GM04504 (cell line): ENCODE measurements around the gene EFCAB8.
"Not testable (repeated sequence)": the region's sequence is repeated elsewhere in the genome, so short reads cannot be mapped to it uniquely, and the experiment has no call there.

ENCODE experiments used
- DNase-seq: peaks from one replicate; pipeline ENCODE4 v3.0.0-alpha.2; 2012; ENCODE audit warnings: low read depth

Gene EFCAB8

GRCh38 chr20:32957459-32957858, 98.7 kb downstream of the EFCAB8 start:
- no peak for DNase-seq

GRCh38 chr20:32958574-32958973, 99.9 kb downstream of the EFCAB8 start:
- no peak for DNase-seq

GRCh38 chr20:32959351-32960221, 100.9 kb downstream of the EFCAB8 start:
- no peak for DNase-seq

- no peak for DNase-seq
Measured at GRCh38 chr20:32960222-32960518, 101.4 kb downstream of the EFCAB8 start.

- no peak for DNase-seq
Measured at GRCh38 chr20:32960849-32961731, 102.4 kb downstream of the EFCAB8 start.

GRCh38 chr20:32962053-32962452, 103.3 kb downstream of the EFCAB8 start:
- no peak for DNase-seq

- DNase-seq = not testable (repeated sequence)
Measured at GRCh38 chr20:32962646-32963045, 103.9 kb downstream of the EFCAB8 start.

GRCh38 chr20:32963176-32963575, 104.5 kb downstream of the EFCAB8 start:
- no peak for DNase-seq

- DNase-seq = no peak
Measured at GRCh38 chr20:32964575-32964974, 105.9 kb downstream of the EFCAB8 start.

- DNase-seq = no peak
Measured at GRCh38 chr20:32965115-32965514, 106.4 kb downstream of the EFCAB8 start.

GRCh38 chr20:32965581-32966373, 107.1 kb downstream of the EFCAB8 start:
- DNase-seq = no peak

- DNase-seq = no peak
Measured at GRCh38 chr20:32966382-32966781, 107.7 kb downstream of the EFCAB8 start.

- DNase-seq = no peak
Measured at GRCh38 chr20:32966881-32967781, 108.4 kb downstream of the EFCAB8 start.

- no peak for DNase-seq
Measured at GRCh38 chr20:32967961-32968457, 109.3 kb downstream of the EFCAB8 start.

- DNase-seq = no peak
Measured at GRCh38 chr20:32968478-32969241, 109.9 kb downstream of the EFCAB8 start.

GRCh38 chr20:32969356-32970114, 110.8 kb downstream of the EFCAB8 start:
- no peak for DNase-seq

- DNase-seq = no peak
Measured at GRCh38 chr20:32970115-32970972, 111.6 kb downstream of the EFCAB8 start.

GRCh38 chr20:32970973-32971300, 112.2 kb downstream of the EFCAB8 start:
- no peak for DNase-seq

- DNase-seq = no peak
Measured at GRCh38 chr20:32971703-32972161, 113.0 kb downstream of the EFCAB8 start.
